ENCODE measurements around the gene TRIM9. TPM values are rescaled to one million over a fixed set of nuclear protein-coding genes. Genes with fewer than 3 reads are reported as not detected.

The TRIM9 gene
- total and polyA plus RNA-seq, 2 of the 4 experiments (the other 2 are of a cell fraction), result under 0.01 to 0.09 TPM

DNA sequence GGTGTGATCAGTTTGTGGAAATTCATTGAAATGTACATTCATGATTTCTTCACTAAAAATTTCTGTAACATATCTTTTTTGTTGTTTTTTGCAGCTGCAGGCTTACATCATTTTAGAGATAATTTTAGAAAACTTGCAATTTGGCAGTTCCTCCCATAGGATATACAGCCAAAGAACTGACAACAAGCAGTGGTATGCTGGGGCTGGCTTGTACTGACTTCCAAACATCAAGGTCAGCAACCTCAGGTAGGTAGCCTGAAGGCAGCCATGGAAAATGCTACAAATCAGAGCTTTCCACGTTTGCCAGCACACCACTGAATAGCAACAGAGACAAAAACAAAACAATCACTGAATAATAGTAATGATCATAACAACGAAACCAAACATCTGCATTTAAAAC lies 21.2 kb downstream of the TRIM9 start:
- dilution Hi-C loops (cut with HindIII; ENCODE audit: low sequenced_read_pairs, unreplicated experiment), result no loop called here

More for the DNA sequence above, 21.2 kb downstream of the TRIM9 start:
- Histone ChIP-seq H3K9me3 (ENCODE audit: control insufficient read depth, insufficient read depth, low read length) (no peaks in the 10 kb centered on the region), H3K18ac (ENCODE audit: low read depth, low read length) (no peak overlapping the region), H3K4me2 (ENCODE audit: low read depth, low read length) (no peak overlapping the region), H3K27ac (ENCODE audit: insufficient read depth, low read length) (no peak overlapping the region), H3K4ac (ENCODE audit: low read depth, low read length) (no peak overlapping the region), H3K14ac (replicated peaks; ENCODE audit: low read depth, low read length) (no peak overlapping the region), H3K9me1 (ENCODE audit: insufficient read depth, low read length) (no peaks in the 10 kb centered on the region), H2BK15ac (ENCODE audit: low read depth, low read length) (no peak overlapping the region), H3K36me3 (ENCODE audit: control insufficient read depth, insufficient read depth, low read length) (no peaks in the 10 kb centered on the region), H4K8ac (ENCODE audit: low read depth in 2 of 2, low read length in 2 of 2) (no peak overlapping the region), H4K20me1 (ENCODE audit: insufficient read depth, low read length) (no peaks in the 10 kb centered on the region), H4K5ac (ENCODE audit: low read depth, low read length) (no peak overlapping the region), H2BK5ac (ENCODE audit: low read depth, low read length, poor library complexity, severe bottlenecking) (no peak overlapping the region), H2BK20ac (ENCODE audit: low read depth, low read length) (no peak overlapping the region), H3K56ac (ENCODE audit: extremely low read depth, insufficient read depth, low read length) (no peak overlapping the region), H3K4me1 (ENCODE audit: control insufficient read depth, insufficient read depth, low read length) (no peaks in the 10 kb centered on the region), H3K4me3 (ENCODE audit: insufficient read depth, low read depth, low read length) (no peak overlapping the region), H2AK9ac (replicated peaks; ENCODE audit: low read depth, low read length, poor library complexity) (no peak overlapping the region), H3K79me1 (ENCODE audit: low read depth in 1 of 2, low read length in 2 of 2) (no peaks in the 10 kb centered on the region), H2AFZ (replicated peaks; ENCODE audit: low read length, poor library complexity) (no peak overlapping the region), H3K9ac (ENCODE audit: low read depth, low read length) (no peak overlapping the region), H3K23ac (ENCODE audit: low read depth, low read length) (no peak overlapping the region), H2AK5ac (ENCODE audit: low read depth, low read length) (no peak overlapping the region), H3K27me3 (ENCODE audit: control insufficient read depth, insufficient read depth, low read length) (peaks cover 14% of the 10 kb centered on the region), H2BK120ac (ENCODE audit: low read depth, low read length) (no peak overlapping the region), H4K91ac (ENCODE audit: insufficient read depth, low read depth, low read length) (no peak overlapping the region)
- DNase-seq (no peak), ATAC-seq (ENCODE audit: low read depth) (no peak)
- in situ Hi-C loops (cut with MboI; ENCODE audit: low sequenced_read_pairs) (no loop called here), intact Hi-C loops (cut with micrococcal nuclease) (no loop called here)
- BruUV-seq (replicated peaks), result no TSS peak
- CTCF ChIA-PET, result no interaction called here
- TF ChIP-seq MAZ (IDR thresholded peaks at IDR 0.05; ENCODE audit: borderline replicate concordance, low read depth, low read length), result no peak
- TF ChIP-seq POLR2A (IDR thresholded peaks at IDR 0.05; ENCODE audit: low read depth, low read length), result no peak
- TF ChIP-seq FOS (IDR thresholded peaks at IDR 0.05; ENCODE audit: low read depth, low read length), result no peak
- POLR2A ChIA-PET (ENCODE audit: unreplicated experiment), result no interaction called here
- WGBS, 2 experiments (ENCODE audit: extremely low coverage in 2 of 2, insufficient read length in 1 of 2), result no CpG with 5 or more reads among the region's 2 CpGs

Measured in IMR-90 (cell line).